Measurements from ENCODE around the gene C1orf74. TPM values are rescaled to one million over a fixed set of nuclear protein-coding genes. Genes with fewer than 3 reads are reported as not detected.
A peak's percentile ranks its signal among the peaks of the same experiment; 100 is the strongest.

Gene C1orf74
- total RNA-seq, 1 experiment from 2014 or later = 4.6 TPM

DNA sequence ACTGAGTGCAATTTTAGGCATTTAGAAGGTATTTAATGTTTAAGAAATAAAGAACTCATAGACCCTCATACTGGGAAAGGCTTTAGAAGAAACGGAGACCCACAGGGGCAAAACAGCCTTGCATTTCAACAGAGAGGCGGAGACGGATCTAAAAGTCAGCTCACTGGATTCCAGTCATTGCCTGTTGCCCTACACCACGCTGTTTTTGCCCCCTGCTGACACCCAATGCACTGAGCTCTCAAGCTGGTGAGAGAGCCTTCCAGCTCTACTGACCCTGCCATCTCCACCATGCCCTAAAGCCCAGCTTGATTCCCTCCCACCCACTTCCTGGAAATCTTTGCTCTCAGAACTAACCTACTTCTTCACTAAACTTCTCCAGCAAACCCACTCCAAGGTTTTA, 35.7 kb downstream of the C1orf74 start:
- Mint-ChIP-seq H3K36me3 (no peaks in the 10 kb centered on the region), H3K4me3 (no peak overlapping the region), H3K27me3 (ENCODE audit: low read depth) (peaks cover 22% of the 10 kb centered on the region), H3K4me1 (peaks cover 10% of the 10 kb centered on the region), H3K9me3 (no peaks in the 10 kb centered on the region), H3K27ac (no peak overlapping the region)
- ATAC-seq (no peak), DNase-seq (ENCODE audit: low spot score) (peak; percentile 35)
- no peak for TF ChIP-seq ZNF138 (CRISPR knock-in tag; conservative IDR thresholded peaks at IDR 0.05)
- ChIA-PET POLR2A (no interaction called here), CTCF (interaction anchor here (0.7 to 2.1 kb wide), 31 partner anchors 9 to 596 kb away, joined by 3 to 15 read pairs (median 5); partner anchors contain the start of genes C1orf74, G0S2, IRF6 and LAMB3)

DNA sequence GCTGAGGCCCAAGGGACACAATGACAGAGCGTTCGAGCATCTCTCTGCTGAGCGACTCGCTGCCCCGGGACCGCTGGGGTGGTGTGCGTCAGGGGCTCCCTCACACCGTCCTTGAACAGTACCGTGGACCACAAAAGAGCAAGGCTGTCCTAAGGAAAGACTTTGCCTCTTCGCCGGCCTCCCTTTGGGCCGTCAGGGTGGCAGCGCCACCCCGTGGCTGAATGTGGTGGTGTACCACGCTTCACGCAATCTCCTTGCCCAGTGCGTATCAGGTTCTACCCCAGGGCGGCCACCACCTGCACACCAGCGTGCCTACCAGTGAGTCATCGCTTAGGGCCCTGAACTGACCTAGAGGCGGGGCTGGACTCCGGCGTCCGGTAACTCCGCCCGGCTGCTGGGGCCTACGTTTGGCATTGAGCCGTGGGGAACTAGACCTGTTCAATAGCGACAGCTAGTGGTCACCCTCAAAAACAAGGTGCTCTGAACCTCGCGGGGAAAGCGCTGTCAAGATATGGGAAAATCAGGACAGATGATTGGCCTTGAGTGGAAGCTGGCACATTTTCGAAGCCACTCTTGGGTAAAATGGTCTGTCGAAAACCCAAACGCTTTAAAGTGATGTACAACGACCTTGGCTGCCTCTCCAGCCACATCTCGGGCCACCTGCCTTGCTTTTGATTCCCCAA, 36.6 kb downstream of the C1orf74 start:
- H3K9me3 Mint-ChIP-seq = no peaks in the 10 kb centered on the region
- no peak overlapping the region for H3K27ac Mint-ChIP-seq
- peaks cover 10% of the 10 kb centered on the region for H3K4me1 Mint-ChIP-seq
- peaks cover 23% of the 10 kb centered on the region for H3K27me3 Mint-ChIP-seq (ENCODE audit: low read depth)
- ChIA-PET POLR2A (no interaction called here), CTCF (interaction anchor here (0.5 to 2.1 kb wide), 35 partner anchors 8 to 235 kb away, joined by 3 to 15 read pairs (median 4); partner anchors contain the start of genes C1orf74, G0S2, IRF6 and LAMB3)
- DNase-seq (ENCODE audit: low spot score) (peak; percentile 99), ATAC-seq (peak; percentile 99)
- no peaks in the 10 kb centered on the region for H3K36me3 Mint-ChIP-seq
- H3K4me3 Mint-ChIP-seq = peak overlapping the region; percentile 51
- TF ChIP-seq, protein P1, sequence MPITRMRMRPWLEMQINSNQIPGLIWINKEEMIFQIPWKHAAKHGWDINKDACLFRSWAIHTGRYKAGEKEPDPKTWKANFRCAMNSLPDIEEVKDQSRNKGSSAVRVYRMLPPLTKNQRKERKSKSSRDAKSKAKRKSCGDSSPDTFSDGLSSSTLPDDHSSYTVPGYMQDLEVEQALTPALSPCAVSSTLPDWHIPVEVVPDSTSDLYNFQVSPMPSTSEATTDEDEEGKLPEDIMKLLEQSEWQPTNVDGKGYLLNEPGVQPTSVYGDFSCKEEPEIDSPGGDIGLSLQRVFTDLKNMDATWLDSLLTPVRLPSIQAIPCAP (CRISPR knock-in tag; IDR thresholded peaks at IDR 0.05) = no peak
- TF ChIP-seq, protein P2, sequence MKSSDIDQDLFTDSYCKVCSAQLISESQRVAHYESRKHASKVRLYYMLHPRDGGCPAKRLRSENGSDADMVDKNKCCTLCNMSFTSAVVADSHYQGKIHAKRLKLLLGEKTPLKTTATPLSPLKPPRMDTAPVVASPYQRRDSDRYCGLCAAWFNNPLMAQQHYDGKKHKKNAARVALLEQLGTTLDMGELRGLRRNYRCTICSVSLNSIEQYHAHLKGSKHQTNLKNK (CRISPR knock-in tag; IDR thresholded peaks at IDR 0.05) = no peak
- TF ChIP-seq, protein P3, sequence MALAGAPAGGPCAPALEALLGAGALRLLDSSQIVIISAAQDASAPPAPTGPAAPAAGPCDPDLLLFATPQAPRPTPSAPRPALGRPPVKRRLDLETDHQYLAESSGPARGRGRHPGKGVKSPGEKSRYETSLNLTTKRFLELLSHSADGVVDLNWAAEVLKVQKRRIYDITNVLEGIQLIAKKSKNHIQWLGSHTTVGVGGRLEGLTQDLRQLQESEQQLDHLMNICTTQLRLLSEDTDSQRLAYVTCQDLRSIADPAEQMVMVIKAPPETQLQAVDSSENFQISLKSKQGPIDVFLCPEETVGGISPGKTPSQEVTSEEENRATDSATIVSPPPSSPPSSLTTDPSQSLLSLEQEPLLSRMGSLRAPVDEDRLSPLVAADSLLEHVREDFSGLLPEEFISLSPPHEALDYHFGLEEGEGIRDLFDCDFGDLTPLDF (CRISPR knock-in tag; IDR thresholded peaks at IDR 0.05) = no peak
- TF ChIP-seq, protein P4, sequence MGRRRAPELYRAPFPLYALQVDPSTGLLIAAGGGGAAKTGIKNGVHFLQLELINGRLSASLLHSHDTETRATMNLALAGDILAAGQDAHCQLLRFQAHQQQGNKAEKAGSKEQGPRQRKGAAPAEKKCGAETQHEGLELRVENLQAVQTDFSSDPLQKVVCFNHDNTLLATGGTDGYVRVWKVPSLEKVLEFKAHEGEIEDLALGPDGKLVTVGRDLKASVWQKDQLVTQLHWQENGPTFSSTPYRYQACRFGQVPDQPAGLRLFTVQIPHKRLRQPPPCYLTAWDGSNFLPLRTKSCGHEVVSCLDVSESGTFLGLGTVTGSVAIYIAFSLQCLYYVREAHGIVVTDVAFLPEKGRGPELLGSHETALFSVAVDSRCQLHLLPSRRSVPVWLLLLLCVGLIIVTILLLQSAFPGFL (CRISPR knock-in tag; IDR thresholded peaks at IDR 0.05; ENCODE audit: borderline replicate concordance) = no peak
- TF ChIP-seq ZNF396 (CRISPR knock-in tag; IDR thresholded peaks at IDR 0.05; ENCODE audit: borderline replicate concordance) (no peak), RELA (CRISPR knock-in tag; IDR thresholded peaks at IDR 0.05; ENCODE audit: borderline replicate concordance) (no peak), IRF2 (CRISPR knock-in tag; IDR thresholded peaks at IDR 0.05; ENCODE audit: borderline replicate concordance, low read depth) (no peak), NR1H2 (CRISPR knock-in tag; IDR thresholded peaks at IDR 0.05) (no peak), SOX15 (CRISPR knock-in tag; IDR thresholded peaks at IDR 0.05) (no peak), RORB (CRISPR knock-in tag; IDR thresholded peaks at IDR 0.05) (no peak), NFYB (CRISPR knock-in tag; conservative IDR thresholded peaks at IDR 0.05; ENCODE audit: low read depth) (no peak), TEAD1 (CRISPR knock-in tag; IDR thresholded peaks at IDR 0.05) (peak; percentile 24; the same call in 1 of the 2 replicates), ZNF138 (CRISPR knock-in tag; conservative IDR thresholded peaks at IDR 0.05) (no peak), ZNF219 (CRISPR knock-in tag; IDR thresholded peaks at IDR 0.05; ENCODE audit: borderline replicate concordance) (no peak)
- TF ChIP-seq, protein P5, sequence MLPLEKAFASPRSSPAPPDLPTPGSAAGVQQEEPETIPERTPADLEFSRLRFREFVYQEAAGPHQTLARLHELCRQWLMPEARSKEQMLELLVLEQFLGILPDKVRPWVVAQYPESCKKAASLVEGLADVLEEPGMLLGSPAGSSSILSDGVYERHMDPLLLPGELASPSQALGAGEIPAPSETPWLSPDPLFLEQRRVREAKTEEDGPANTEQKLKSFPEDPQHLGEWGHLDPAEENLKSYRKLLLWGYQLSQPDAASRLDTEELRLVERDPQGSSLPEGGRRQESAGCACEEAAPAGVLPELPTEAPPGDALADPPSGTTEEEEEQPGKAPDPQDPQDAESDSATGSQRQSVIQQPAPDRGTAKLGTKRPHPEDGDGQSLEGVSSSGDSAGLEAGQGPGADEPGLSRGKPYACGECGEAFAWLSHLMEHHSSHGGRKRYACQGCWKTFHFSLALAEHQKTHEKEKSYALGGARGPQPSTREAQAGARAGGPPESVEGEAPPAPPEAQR (CRISPR knock-in tag; IDR thresholded peaks at IDR 0.05) = no peak
- TF ChIP-seq, protein P6, sequence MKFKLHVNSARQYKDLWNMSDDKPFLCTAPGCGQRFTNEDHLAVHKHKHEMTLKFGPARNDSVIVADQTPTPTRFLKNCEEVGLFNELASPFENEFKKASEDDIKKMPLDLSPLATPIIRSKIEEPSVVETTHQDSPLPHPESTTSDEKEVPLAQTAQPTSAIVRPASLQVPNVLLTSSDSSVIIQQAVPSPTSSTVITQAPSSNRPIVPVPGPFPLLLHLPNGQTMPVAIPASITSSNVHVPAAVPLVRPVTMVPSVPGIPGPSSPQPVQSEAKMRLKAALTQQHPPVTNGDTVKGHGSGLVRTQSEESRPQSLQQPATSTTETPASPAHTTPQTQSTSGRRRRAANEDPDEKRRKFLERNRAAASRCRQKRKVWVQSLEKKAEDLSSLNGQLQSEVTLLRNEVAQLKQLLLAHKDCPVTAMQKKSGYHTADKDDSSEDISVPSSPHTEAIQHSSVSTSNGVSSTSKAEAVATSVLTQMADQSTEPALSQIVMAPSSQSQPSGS (CRISPR knock-in tag; IDR thresholded peaks at IDR 0.05; ENCODE audit: borderline replicate concordance, low read depth) = no peak
- TF ChIP-seq, protein P7, sequence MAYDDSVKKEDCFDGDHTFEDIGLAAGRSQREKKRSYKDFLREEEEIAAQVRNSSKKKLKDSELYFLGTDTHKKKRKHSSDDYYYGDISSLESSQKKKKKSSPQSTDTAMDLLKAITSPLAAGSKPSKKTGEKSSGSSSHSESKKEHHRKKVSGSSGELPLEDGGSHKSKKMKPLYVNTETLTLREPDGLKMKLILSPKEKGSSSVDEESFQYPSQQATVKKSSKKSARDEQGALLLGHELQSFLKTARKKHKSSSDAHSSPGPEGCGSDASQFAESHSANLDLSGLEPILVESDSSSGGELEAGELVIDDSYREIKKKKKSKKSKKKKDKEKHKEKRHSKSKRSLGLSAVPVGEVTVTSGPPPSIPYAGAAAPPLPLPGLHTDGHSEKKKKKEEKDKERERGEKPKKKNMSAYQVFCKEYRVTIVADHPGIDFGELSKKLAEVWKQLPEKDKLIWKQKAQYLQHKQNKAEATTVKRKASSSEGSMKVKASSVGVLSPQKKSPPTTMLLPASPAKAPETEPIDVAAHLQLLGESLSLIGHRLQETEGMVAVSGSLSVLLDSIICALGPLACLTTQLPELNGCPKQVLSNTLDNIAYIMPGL (CRISPR knock-in tag; IDR thresholded peaks at IDR 0.05) = peak; percentile 90
- TF ChIP-seq, protein P8, sequence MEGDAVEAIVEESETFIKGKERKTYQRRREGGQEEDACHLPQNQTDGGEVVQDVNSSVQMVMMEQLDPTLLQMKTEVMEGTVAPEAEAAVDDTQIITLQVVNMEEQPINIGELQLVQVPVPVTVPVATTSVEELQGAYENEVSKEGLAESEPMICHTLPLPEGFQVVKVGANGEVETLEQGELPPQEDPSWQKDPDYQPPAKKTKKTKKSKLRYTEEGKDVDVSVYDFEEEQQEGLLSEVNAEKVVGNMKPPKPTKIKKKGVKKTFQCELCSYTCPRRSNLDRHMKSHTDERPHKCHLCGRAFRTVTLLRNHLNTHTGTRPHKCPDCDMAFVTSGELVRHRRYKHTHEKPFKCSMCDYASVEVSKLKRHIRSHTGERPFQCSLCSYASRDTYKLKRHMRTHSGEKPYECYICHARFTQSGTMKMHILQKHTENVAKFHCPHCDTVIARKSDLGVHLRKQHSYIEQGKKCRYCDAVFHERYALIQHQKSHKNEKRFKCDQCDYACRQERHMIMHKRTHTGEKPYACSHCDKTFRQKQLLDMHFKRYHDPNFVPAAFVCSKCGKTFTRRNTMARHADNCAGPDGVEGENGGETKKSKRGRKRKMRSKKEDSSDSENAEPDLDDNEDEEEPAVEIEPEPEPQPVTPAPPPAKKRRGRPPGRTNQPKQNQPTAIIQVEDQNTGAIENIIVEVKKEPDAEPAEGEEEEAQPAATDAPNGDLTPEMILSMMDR (IDR thresholded peaks at IDR 0.05) = peak; percentile 96
- TF ChIP-seq, protein P9, sequence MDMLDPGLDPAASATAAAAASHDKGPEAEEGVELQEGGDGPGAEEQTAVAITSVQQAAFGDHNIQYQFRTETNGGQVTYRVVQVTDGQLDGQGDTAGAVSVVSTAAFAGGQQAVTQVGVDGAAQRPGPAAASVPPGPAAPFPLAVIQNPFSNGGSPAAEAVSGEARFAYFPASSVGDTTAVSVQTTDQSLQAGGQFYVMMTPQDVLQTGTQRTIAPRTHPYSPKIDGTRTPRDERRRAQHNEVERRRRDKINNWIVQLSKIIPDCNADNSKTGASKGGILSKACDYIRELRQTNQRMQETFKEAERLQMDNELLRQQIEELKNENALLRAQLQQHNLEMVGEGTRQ (CRISPR knock-in tag; IDR thresholded peaks at IDR 0.05) = no peak; the same call in 1 of the 2 replicates

Measured in WTC11 (cell line).